Adipose tissue (tissue), 3 donors: ENCODE measurements around the gene KNOP1. TPM values are rescaled to one million over a fixed set of nuclear protein-coding genes. Genes with fewer than 3 reads are reported as not detected.
"Not testable (repeated sequence)": the region's sequence is repeated elsewhere in the genome, so short reads cannot be mapped to it uniquely, and the experiment has no call there.

ENCODE experiments used
- H3K27ac ChIP-seq: one replicate; pipeline ENCODE4 v1.5.1; 2013; ENCODE audit warnings: low read depth, low read length
- WGBS, 3 donors: extraction: QIAGEN DNeasy Blood & Tissue Kit; methylation state at CpG; one replicate each; pipeline ENCODE4 v1.1.7; 2013; 5-methylcytosine and 5-hydroxymethylcytosine counted together
- polyA plus RNA-seq, 3 donors: library from polyadenylated mRNA; stranded (reverse); fragments of 200-250 nt; gene quantifications; one replicate each; pipeline ENCODE4 v1.2.3, GENCODE V29; 2013
- donor health status: healthy with polysubstance abuse.
- donor health status: Bipolar disorder and iron deficiency.
- donor health status: healthy.

The KNOP1 gene
- polyA plus RNA-seq, 3 donors: 5.9 to 10.9 (median 10.0) TPM

DNA sequence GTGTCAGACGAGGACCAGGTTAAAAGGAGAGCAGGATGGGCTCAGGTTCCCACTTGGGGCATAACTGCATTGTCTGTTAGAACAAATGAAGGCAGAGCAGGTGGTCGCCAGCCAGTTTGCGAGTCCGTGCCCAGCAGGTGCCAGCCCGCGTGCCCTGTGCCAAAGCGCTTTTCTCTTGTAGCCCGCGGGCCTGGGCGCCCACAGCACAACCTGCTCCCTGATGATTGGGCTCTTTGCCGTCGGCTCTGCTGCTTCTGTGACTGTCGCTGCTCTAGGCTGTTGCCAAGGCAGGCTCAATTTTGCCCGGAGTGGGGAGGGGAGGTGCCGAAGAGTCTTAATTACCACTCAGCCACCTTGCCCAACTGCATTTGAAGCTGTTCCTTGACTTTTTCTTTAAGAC is 21.1 kb downstream of the KNOP1 start:
- 84 to 92% (median 88%) methylated on average over 15 of the region's 15 CpGs for WGBS, 3 donors
- no peak overlapping the region for H3K27ac ChIP-seq

DNA sequence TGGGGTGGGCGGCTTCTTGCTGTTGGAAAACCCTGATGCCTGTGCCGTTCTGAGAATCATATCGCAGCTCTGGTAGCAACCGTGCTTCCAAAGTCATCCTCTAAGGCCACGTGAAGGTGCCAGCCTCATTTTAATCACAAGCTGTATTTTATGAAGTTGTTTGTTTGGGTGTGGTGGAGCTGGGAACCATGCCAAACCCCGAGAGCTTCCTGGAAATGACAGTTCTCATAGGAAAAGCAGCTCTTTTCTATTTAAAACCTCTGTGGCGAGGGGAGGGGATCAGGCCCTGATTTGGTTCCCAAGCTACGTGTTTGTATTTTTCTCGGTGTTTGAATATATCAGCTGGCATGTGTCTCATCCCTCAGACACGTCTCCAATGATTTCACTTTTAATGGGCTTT is 21.7 kb downstream of the KNOP1 start:
- WGBS, 3 donors: 7 to 41% (median 9%) methylated on average over 10 of the region's 10 CpGs
- H3K27ac ChIP-seq: no peak overlapping the region

DNA sequence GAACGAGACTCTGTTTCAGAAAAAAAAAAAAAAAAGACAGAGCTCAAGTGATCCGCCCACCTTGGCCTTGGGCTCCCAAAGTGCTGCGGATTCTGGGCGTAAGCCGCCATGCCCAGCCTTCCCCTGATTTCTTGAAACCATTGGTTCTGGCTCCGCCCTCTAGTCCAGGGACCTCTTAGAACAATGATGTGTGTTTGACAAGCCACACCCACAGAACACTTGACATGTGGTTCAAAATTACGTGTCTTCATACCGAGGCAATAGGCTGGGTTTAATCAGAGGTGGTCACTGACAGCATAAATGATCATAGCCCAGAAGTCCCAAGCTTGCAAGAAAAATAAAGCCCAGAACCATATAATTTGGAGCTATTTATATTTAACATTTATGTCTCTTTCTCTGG is 23.0 kb downstream of the KNOP1 start:
- 93 to 96% (median 94%) methylated on average over 8 of the region's 8 CpGs for WGBS, 3 donors

DNA sequence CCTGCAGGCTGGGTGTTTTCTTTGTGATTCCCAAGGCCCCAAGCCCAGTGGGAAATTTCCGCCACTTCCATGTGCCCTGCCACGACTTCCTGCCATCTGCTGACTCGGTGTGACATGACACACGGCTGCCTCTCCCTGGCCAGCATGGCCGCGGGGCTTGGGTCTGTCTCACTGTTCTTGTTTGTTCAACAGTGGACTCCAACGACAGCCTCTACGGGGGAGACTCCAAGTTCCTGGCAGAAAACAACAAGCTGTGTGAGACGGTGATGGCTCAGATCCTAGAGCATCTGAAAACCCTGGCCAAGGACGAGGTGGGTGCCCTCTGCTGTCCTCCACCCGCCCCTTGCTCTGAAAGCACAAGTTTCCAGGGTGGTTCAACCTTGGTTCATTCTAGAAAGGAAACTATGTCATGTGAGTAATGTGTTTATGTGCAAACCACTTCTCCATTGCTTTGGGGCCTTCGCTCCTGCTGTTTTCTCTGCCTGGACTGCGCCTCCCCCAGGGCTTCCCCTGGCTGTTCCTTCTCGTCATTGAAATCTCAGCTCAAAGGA is 26.8 kb downstream of the KNOP1 start:
- H3K27ac ChIP-seq: no peak overlapping the region
- WGBS, 3 donors: 53 to 75% (median 62%) methylated on average over 14 of the region's 14 CpGs

More for the DNA sequence above, 23.0 kb downstream of the KNOP1 start:
- H3K27ac ChIP-seq: no peak overlapping the region

DNA sequence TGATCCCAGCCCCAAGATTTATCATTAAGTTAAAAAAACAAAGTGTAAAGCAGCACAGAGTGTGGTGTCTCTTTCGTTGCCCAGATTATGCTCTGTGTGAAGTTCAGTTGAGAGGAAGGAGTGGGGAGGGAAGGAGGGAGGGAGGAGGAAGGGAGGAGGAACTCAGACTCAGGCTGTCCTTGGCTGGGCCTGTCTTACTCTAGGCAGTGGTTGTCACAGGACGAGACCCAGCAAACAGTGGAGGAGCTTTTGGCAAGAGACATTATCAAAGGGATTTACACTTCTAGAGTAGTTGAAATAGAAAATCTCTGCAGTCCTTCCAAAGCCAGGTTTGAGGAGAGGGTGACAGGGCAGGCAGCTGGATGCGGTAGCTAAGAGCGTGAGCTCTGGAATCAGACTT is 27.8 kb downstream of the KNOP1 start:
- 54 to 65% (median 60%) methylated on average over 4 of the region's 4 CpGs for WGBS, 3 donors

DNA sequence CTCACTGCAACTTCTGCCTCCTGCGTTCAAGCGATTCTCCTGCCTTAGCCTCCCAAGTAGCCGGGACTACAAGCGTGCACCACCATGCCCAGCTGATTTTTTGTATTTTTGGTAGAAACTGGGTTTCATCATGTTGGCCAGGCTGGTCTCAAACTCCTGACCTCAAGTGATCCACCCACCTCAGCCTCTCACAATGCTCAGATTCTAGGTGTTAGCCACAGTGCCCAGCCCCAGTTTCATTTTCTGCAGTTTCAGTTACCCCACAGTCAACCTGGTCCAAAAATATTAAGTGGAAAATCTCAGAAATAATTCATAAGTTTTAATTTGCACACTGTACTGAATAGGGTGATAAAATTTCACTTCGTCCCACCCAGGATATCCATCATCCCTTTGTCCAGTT is 28.7 kb downstream of the KNOP1 start:
- H3K27ac ChIP-seq: no peak overlapping the region
- WGBS, 3 donors: 95 to 97% (median 96%) methylated on average over 5 of the region's 5 CpGs

More for the DNA sequence above, 27.8 kb downstream of the KNOP1 start:
- H3K27ac ChIP-seq: no peak overlapping the region

DNA sequence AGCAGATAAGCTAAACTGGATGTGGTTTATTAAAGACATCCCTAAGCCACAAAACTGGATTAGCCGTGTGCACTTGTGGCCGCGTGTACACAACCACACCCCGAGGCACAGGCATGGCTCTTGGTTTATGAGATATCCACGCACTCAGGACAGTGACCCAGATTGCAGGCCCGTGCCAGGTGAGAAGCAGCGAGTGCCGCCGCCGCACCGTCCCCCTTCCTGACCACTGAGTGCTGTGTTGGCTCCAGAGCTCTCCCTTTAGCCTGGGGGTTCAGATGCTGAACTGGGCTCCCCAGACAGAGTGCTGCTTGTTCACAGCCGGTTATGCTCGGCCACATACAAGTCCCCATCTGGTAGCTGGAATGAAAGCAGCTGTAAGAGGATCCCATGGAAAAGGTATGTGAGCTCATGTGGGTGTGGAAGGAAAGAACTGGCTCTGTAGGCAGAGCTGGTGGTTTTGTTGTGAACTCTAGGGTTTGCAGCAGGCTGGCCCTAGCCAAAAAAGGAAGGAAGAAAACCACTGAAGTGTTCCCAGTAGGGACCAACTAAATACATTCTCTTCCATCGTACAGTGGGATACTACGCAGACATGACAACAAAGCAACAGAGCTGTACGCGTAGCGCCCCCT is 29.5 kb downstream of the KNOP1 start:
- WGBS, 3 donors: 91 to 94% (median 92%) methylated on average over 18 of the region's 18 CpGs
- H3K27ac ChIP-seq: no peak overlapping the region

DNA sequence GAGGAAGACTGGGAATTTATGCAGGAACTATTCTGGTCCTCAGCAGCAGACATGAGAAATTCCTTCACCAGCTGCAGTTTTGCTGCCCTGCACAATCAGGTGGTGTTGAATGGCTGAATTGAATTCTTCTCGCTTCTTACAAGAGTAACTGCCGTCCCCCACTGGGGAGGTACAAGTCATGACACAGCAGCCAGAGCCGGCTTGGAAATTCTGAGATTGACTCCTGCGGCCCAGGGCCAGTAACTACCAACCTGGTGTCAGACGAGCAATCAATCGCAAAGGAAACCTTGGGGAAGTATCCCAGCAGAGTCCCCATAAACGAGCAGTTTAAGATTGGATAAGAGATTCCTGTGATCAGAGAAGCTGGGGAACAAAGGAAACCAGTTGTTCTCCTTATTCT is 30.7 kb downstream of the KNOP1 start:
- no peak overlapping the region for H3K27ac ChIP-seq
- WGBS, 3 donors: 86 to 90% (median 88%) methylated on average over 7 of the region's 7 CpGs

DNA sequence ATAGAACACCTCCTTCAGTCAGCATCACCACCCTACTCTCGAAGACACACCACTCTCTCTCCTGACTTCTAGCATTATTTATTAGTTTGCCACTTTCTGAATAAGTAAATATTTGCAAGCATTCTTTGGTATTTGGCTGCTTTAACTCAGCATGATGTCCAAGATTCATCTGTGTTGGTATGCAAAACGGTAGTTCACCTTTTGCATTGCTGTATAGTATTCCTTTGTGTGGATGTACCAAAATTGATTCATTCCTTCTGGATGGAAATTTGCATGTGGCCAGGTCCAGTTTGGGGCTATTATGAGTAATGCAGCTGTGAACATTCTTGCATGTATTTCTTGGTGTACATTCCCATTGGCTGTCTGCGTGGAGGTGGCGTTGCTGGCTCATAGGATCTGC is 32.9 kb downstream of the KNOP1 start:
- H3K27ac ChIP-seq: no peak overlapping the region
- whole genome bisulfite sequencing, 3 donors: 98 to 99% (median 98%) methylated on average over 4 of the region's 4 CpGs

DNA sequence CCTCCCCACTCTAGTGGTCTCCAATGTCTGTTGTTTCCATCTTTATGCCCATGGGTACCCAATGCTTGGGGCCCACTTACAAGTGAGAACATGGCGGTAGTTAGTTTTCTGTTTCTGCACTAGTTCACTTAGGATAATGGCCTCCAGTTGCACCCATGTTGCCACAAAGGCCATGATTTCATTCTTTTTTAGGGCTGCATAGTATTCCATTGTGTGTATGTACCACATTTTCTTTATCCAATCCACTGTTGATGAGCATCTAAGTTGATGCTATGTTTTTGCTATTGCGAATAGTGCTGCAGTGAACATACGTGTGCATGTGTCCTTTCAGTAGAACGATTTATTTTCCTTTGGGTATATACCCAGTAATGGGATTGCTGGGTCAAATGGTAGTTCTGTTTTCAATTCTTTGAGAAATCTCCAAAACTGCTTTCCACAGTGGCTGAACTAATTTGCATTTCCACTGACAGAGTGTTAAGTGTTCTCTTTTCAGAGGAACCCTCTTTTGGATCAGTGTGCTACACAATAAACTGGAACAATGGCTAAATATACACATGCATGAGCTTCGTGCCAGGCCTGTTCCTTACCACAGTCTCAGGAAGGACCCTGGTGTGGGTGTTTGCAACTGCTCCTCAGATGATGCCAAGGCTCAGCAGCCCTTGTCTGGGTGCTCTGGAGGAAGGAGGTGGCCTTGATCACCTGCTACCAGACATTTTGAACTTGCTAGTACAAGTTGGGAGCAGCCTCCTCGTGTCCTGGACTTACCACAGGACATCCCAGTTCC is 34.4 kb downstream of the KNOP1 start:
- no peak overlapping the region for H3K27ac ChIP-seq
- WGBS, 3 donors: 94 to 96% (median 95%) methylated on average over 6 of the region's 6 CpGs

DNA sequence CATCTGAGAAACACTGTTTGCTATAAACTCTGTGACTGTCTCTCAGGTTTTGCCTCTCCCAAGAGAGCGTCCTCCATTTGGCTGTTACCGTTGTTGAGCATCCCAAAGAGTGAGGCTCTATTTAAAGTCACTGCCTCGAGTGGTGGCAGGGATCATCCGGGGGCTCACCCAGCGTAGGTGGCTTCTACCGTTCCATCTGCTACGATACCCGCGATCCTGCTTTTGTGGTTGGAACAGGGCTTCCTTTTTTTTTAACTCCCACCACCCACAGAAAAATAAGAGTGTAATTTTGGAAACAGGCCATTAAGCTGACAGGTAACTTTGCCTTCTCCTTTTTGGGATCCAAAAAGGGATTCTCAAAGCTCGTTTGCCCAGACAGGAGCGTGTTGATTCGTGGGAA is 36.4 kb downstream of the KNOP1 start:
- H3K27ac ChIP-seq: no peak overlapping the region
- 82 to 90% (median 85%) methylated on average over 12 of the region's 12 CpGs for WGBS, 3 donors

DNA sequence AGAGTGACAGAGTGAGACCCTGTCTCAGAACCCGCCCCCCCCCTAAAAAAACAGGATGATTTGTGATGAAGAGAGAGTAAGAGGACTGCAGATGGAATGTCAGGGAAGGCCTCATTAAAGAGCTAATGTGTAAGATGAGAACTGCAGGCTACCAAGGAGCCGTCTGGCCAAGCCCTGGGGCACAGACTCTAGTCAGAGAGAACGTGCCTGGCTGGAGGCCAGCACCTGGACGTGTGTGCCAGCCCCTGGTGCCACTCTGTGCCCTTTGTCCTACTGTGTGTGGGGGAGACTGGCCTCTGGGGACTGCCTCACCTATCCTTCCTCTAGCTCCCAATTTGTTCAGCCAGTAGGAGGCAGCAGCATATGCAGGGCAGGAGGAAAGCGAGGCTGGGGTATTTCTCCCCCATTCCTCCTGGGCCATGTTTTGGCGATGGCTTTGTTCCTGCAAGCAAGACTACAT is 37.1 kb downstream of the KNOP1 start:
- 70 to 82% (median 78%) methylated on average over 6 of the region's 6 CpGs for WGBS, 3 donors

DNA sequence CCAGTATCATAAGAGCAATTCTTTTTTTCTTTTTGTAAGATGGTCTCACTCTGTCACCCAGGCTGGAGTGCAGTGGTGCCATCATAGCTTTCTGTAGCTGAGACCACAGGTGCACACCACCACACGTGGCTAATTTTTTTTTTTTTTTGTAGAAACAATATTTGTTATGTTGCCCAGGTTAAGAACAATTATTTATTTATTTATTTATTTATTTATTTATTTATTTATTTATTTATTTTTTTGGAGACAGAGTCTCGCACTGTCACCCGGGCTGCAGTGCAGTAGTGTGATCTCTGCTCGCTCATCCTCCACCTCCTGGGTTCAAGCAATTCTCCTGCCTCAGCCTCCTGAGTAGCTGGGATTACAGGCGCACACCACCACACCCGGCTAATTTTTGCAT is 38.7 kb downstream of the KNOP1 start:
- H3K27ac ChIP-seq: not testable (repeated sequence)
- 93 to 94% (median 93%) methylated on average over 6 of the region's 6 CpGs for WGBS, 3 donors

More for the DNA sequence above, 37.1 kb downstream of the KNOP1 start:
- H3K27ac ChIP-seq: no peak overlapping the region

DNA sequence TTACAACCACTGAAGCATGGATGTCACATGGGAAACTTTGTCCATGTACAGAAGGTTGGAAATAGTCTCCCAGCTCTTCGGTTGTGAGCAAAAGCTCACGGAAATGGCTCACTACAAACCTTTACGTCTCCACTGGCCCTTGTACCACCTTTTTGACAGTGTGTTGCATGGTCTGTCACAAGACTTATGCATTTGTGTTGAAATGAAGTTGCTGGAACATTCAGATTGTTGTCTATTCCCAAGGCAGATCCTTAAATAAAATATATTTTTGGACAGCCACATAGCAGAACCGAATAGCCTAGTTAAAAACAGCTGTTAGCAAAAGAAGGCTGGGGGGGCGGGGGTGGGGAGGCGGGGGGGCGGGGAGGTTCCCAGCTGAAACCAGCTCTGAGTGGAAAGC is 39.2 kb downstream of the KNOP1 start:
- WGBS, 3 donors: 77 to 92% (median 87%) methylated on average over 7 of the region's 7 CpGs
- H3K27ac ChIP-seq: no peak overlapping the region

DNA sequence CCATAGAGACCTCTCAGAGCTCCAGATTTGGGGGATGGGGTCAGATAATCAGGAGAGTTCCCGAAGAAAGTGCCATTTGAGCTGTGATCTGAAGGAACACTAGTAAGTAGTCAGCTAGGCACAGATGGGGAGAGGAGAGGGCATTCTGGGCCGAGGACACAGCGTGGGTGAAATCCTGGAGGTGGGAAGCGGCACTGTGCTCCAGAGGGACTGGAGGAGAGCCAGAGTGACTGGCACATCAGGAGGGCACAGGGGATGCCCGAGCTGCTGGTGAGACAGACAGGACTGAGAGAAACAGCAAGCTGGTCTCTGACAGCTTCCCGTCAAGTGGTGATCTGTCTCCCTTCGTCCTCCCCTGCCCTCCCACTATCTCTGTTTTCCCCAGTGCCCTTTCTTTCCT is 40.6 kb downstream of the KNOP1 start:
- 85 to 90% (median 89%) methylated on average over 6 to 7 of the region's 7 CpGs for WGBS, 3 donors
- no peak overlapping the region for H3K27ac ChIP-seq

DNA sequence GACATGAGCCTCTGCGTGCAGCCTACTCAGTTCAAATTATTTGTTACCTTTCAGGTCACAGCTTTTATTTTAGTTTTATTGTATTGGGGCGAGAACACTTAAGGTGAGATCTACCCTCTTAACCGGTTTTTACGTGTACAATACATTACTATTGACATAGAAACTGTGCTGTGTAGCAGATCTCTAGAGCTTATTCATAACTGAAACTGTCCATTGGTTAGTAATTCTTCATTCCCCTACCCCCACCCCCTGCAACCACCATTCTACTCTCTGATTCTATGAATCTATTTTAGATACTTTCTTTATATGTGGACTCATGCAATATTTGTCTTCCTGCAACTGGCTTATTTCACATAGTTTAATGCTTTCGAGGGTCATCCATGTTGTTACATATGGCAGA is 43.5 kb downstream of the KNOP1 start:
- 95 to 97% (median 96%) methylated on average over 5 of the region's 5 CpGs for WGBS, 3 donors
- no peak overlapping the region for H3K27ac ChIP-seq

DNA sequence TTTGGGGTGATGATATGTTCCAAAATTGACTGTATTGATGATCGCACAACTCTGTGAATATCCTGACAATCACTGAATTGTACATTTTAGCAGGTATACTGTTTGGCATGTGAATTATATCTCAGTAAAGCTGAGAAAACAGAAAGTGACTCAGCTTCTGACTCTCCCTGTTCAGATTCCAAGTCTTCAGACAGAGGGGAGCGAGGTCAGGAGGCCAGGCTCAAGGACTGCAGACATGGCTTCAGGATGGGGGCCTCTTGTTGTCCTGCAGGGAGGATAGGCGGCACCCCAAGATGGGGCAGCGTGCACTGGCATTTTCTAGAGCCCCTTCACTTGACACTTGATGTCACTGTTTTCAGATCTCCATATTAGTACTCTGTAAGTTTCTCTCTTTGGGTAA is 45.6 kb downstream of the KNOP1 start:
- WGBS, 3 donors: 97 to 98% (median 98%) methylated on average over 4 of the region's 4 CpGs
- H3K27ac ChIP-seq: no peak overlapping the region

DNA sequence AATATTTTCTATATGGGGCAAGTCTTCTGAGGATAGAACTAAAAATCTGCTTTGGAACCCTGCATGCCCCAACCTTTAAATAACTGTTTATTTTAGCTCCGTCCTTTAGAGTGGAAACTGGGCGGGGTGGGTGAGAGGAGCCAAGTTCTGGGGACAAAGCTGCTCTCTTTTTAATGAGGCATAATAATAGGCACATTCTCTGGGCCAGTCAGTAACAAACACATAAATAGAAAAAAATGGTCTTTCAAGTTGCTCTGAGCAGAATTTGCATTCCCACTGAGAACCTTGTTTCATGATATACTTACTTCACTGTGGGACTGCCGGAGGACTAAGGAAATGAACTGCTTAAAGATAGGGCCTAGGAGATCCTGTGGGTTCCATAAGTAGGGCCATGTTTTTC is 51.5 kb downstream of the KNOP1 start:
- WGBS, 3 donors: 49 to 67% (median 66%) methylated on average over 3 of the region's 3 CpGs
- H3K27ac ChIP-seq: no peak overlapping the region

DNA sequence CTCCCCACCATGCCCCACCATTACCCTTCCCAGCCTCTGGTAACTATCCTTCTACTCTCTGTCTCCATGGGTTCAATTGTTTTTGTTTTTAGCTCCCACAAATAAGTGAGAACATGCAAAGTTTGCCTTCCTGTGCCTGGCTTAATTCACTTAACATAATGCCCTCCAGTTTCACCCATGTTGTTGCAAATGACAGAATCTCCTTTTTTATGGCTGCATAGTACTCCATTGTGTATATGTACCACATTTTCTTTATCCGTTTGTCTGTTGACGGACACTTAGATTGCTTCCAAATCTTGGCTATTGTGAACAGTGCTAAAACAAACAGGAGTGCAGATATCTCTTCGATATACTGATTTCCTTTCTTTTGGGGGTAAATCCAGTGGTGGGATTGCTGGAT is 52.7 kb downstream of the KNOP1 start:
- 98 to 99% (median 99%) methylated on average over 3 of the region's 3 CpGs for WGBS, 3 donors
- H3K27ac ChIP-seq: not testable (repeated sequence)

DNA sequence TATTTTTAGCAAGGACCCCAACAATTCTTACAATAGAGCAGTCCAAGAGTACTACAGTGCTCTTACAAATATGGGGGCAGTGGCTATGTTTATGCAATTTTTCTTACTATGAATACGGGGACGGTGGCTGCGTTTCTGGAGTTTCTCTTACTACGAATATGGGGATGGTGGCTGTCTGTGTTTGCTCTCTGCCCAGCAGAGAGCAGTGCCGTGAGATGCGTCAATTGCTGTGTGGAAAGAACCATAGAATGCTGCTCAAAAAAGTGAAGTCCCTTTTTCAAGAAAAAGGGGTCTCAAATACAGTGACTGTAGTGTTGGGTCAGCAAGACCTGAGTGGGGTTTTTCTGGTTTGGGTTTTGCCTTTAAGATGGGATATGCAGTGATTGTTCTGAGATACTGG is 53.9 kb downstream of the KNOP1 start:
- 95 to 98% (median 96%) methylated on average over 6 of the region's 6 CpGs for WGBS, 3 donors
- no peak overlapping the region for H3K27ac ChIP-seq
